ENCODE results near the gene RNASEL. TPM values are rescaled to one million over a fixed set of nuclear protein-coding genes. Genes with fewer than 3 reads are reported as not detected.

RNASEL gene
- total RNA-seq, 1 donor from 2014 or later = 4.2 TPM

DNA sequence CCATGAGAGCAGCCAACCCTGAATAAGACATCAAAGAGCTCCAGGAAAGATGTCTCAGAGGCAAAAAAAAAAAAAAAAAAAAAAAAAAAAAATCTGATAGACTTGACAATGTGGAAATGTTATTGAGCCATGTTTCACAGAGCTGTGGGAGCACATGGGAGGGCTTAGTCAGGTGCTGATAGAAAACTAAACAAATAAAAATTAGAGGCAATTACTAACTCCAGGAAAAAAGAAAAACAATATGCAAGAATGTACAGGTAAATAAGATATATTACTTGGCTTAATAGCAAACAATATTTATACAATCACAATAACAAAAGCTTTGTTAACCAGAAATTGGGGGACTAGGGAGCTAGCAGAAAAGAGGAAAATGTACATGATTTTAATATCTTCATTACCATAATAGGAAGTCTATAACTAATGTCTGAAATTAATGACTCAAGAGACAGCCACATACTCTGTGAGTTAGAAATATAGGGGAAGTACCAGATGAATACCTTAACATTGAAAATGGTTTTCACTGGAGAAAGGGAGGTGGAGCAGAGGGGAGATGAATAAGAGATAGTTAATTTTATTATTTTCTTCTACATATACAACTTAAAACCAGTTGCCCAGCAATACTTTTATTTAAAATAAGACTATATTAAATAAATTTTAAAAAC lies 32.0 kb upstream of the RNASEL start:
- Mint-ChIP-seq H3K36me3 (no peaks in the 10 kb centered on the region), H3K27ac (no peak overlapping the region), H3K9me3 (peaks cover 5% of the 10 kb centered on the region), H3K4me3 (no peak overlapping the region), H3K4me1 (ENCODE audit: unreplicated experiment) (peaks cover 42% of the 10 kb centered on the region), H3K27me3 (peaks cover 31% of the 10 kb centered on the region)
- DNase-seq (ENCODE audit: extremely low spot score, unreplicated experiment) = no peak
- TF ChIP-seq, protein P1, sequence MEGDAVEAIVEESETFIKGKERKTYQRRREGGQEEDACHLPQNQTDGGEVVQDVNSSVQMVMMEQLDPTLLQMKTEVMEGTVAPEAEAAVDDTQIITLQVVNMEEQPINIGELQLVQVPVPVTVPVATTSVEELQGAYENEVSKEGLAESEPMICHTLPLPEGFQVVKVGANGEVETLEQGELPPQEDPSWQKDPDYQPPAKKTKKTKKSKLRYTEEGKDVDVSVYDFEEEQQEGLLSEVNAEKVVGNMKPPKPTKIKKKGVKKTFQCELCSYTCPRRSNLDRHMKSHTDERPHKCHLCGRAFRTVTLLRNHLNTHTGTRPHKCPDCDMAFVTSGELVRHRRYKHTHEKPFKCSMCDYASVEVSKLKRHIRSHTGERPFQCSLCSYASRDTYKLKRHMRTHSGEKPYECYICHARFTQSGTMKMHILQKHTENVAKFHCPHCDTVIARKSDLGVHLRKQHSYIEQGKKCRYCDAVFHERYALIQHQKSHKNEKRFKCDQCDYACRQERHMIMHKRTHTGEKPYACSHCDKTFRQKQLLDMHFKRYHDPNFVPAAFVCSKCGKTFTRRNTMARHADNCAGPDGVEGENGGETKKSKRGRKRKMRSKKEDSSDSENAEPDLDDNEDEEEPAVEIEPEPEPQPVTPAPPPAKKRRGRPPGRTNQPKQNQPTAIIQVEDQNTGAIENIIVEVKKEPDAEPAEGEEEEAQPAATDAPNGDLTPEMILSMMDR (conservative IDR thresholded peaks at IDR 0.05) = no peak

DNA sequence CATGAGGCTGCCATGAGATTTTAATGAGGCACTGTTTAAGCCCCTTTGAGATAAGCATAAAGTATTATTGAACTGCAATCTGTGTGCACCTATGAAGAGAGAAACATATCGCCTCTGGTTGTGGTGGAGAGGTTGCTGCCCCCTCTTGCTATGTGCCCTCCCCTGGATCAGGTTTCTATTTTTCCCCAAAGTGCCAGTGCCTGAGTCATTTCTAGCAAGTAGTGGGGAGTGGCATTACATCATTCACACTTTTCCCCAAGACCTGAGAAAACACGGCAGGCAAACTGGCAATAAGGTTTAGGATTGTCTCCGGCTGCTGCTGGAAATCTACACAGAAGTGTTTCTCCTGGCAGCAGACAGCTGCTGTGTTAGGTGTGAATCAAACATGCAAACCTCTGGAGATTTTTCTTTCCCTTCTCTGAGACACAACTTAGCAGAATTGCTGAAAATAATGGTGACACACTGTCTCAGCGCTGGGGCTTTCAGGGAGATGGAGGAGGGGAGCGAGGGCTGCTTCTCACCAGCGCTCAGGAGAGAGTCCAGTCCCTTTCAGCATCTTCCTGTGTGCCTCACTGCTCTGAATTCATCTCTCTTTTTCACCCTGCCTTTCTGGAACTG lies 28.8 kb upstream of the RNASEL start:
- TF ChIP-seq, protein P1 (conservative IDR thresholded peaks at IDR 0.05) = no peak
- Mint-ChIP-seq H3K4me3 (peak overlapping the region; percentile 3), H3K27ac (no peak overlapping the region), H3K36me3 (no peaks in the 10 kb centered on the region), H3K27me3 (peaks cover 52% of the 10 kb centered on the region), H3K9me3 (peaks cover 5% of the 10 kb centered on the region), H3K4me1 (ENCODE audit: unreplicated experiment) (peaks cover 40% of the 10 kb centered on the region)
- DNase-seq (ENCODE audit: extremely low spot score, unreplicated experiment) = no peak

DNA sequence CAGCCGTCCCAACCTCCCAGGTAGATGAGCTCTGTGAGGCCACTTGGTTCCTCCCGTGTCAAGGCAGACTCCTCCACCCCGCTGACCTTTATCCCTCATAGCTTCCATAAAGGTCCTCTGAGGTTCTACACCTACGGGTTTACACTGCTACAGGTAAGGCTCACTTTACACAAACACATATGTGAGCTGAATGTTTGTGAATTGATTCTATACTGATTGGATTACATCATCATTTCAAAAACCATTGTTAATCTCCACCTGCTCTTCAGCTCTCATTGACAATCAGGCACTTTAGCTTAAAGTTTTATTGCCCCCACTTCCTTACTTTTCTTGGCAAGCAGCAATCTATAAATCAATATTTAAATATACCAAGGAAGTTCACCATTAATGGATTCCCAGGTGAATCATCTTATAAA lies 28.0 kb upstream of the RNASEL start:
- Mint-ChIP-seq H3K27ac (no peak overlapping the region), H3K4me1 (ENCODE audit: unreplicated experiment) (peaks cover 48% of the 10 kb centered on the region), H3K27me3 (peaks cover 57% of the 10 kb centered on the region)

DNA sequence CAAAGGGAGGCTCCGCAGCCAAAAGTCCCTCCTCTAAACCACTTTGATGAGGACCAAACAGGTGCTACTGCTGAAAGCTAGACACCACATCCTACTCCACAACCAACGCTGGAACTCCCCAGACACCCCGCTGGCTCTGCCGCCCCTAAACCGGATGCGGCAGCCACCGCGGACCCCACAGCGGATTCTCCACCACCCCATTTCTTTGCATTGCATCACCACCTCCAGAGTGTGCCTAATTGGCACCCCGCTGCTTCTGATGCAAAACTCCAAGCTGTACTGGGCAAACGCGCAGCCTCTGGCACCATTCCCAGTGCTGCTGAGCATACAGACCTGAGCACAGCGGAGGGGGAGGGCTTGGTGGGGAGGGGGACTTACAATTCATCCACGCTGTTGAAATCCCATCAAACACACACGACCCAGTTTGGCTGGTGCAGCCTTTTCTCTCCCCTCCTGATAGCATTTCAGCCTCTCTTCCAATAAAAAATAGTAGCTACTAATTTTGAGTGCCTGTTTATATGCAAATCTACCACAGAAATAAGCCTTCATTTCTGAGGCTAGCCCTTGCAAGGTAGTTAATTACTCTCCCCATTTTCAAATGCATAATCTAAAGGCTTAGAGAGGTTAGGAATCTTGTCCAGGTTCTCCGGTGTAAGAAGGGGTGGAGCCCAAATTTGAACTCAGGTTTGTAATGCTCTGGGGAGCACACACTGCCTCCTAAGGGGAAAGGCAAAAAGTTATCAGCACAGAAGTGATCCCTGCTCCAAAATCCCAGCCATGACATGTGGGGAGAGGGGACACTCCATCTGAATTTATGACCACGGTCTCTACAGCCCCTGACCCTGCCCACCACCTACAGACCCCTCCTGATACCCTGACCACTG lies 27.3 kb upstream of the RNASEL start:
- Mint-ChIP-seq H3K27ac (no peak overlapping the region), H3K4me1 (ENCODE audit: unreplicated experiment) (peaks cover 52% of the 10 kb centered on the region), H3K36me3 (no peaks in the 10 kb centered on the region), H3K9me3 (peaks cover 5% of the 10 kb centered on the region), H3K27me3 (peaks cover 60% of the 10 kb centered on the region), H3K4me3 (peak overlapping the region; percentile 87)
- TF ChIP-seq, protein P1 (conservative IDR thresholded peaks at IDR 0.05) = no peak
- DNase-seq (ENCODE audit: extremely low spot score, unreplicated experiment) = no peak

More for the DNA sequence above, 28.0 kb upstream of the RNASEL start:
- Mint-ChIP-seq H3K36me3 (no peaks in the 10 kb centered on the region), H3K4me3 (peak overlapping the region; percentile 87), H3K9me3 (peaks cover 5% of the 10 kb centered on the region)
- TF ChIP-seq, protein P1 (conservative IDR thresholded peaks at IDR 0.05) = no peak
- DNase-seq (ENCODE audit: extremely low spot score, unreplicated experiment) = no peak

DNA sequence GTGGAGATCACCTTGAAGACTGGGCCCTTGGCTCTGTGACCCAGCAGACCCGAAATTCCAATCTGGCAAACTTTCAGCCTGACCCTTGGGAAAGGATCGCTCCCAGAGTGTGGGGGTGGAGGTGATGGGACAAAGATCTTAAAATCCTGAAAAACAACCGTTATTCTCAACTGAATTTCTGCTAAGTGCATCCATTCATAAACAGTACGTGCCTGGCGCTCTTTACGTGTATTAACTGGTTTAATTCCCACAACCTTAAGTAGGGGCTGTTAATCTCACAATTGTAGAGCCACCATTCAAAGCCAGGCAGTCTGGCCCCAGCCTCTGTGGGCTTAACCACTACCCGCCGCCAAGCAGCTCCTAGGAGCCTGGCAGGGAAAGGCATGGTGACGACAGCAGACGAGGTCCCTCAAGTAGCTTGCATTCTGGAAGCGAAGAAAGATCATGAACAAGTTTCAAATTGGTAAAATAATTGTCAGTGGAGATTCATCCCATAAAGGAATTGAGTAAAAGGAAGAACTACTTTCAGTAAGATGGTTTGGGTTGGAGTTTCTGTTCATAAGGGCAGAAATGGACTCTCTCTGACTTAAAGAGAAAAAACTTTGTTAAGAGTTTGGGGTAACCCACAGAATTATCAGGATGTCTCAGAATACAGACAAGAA lies 26.5 kb upstream of the RNASEL start:
- H3K36me3 Mint-ChIP-seq = no peaks in the 10 kb centered on the region

More for the DNA sequence above, 26.5 kb upstream of the RNASEL start:
- no peak for DNase-seq (ENCODE audit: extremely low spot score, unreplicated experiment)
- TF ChIP-seq, protein P1 (conservative IDR thresholded peaks at IDR 0.05) = no peak
- Mint-ChIP-seq H3K4me3 (peak overlapping the region; percentile 87), H3K4me1 (ENCODE audit: unreplicated experiment) (peaks cover 59% of the 10 kb centered on the region), H3K9me3 (peaks cover 5% of the 10 kb centered on the region), H3K27me3 (peaks cover 64% of the 10 kb centered on the region), H3K27ac (peak overlapping the region; percentile 69)

Data from type B pancreatic cell (in vitro differentiated cells).